GM23338 (cell line): ENCODE measurements around the gene RXRA. TPM values are rescaled to one million over a fixed set of nuclear protein-coding genes. Genes with fewer than 3 reads are reported as not detected.

Experiments
- ATAC-seq: fragments of 200-7000 bp; cut with Tn5 transposase; 3 replicates; pipeline ENCODE4 v1.9.1; 2020
- DNase-seq: peaks from one replicate; pipeline ENCODE4 v3.0.0-alpha.2; 2015; ENCODE audit warnings: low spot score
- H2AFZ ChIP-seq: fragments of 200-600 bp; sonication (generic); 2 replicates; pipeline ENCODE4 v1.8.0; 2016; ENCODE audit warnings: antibody characterized with exemption, mild to moderate bottlenecking, moderate library complexity
- H3F3A ChIP-seq: fragments of 200-600 bp; sonication (generic); replicated peaks from 2 replicates; pipeline ENCODE4 v1.8.0; 2017; ENCODE audit warnings: antibody characterized with exemption, mixed run types, low read depth
- H3K27ac ChIP-seq: fragments of 200-600 bp; sonication (generic); 2 replicates; pipeline ENCODE4 v1.6.1; 2016; ENCODE audit warnings: low read depth
- H3K27me3 ChIP-seq: fragments of 200-600 bp; sonication (generic); 2 replicates; pipeline ENCODE4 v1.8.0; 2016; ENCODE audit warnings: mild to moderate bottlenecking, mixed run types, moderate library complexity; ENCODE audit not compliant: insufficient read depth
- H3K36me3 ChIP-seq: fragments of 200-600 bp; sonication (generic); 2 replicates; pipeline ENCODE4 v1.8.0; 2016; ENCODE audit warnings: mild to moderate bottlenecking; ENCODE audit not compliant: insufficient read depth
- H3K4me1 ChIP-seq: fragments of 200-600 bp; sonication (generic); 2 replicates; pipeline ENCODE4 v1.8.0; 2016; ENCODE audit warnings: mild to moderate bottlenecking, moderate library complexity; ENCODE audit not compliant: insufficient read depth
- H3K4me2 ChIP-seq: fragments of 200-600 bp; sonication (generic); 2 replicates; pipeline ENCODE4 v1.7.1; 2017; ENCODE audit warnings: mixed run types
- H3K4me3 ChIP-seq: fragments of 200-600 bp; sonication (generic); 2 replicates; pipeline ENCODE4 v1.6.1; 2016; ENCODE audit warnings: mixed run types
- H3K79me2 ChIP-seq: fragments of 200-600 bp; sonication (generic); replicated peaks from 2 replicates; pipeline ENCODE4 v1.8.0; 2017; ENCODE audit warnings: mild to moderate bottlenecking; ENCODE audit not compliant: insufficient read depth
- H3K9me2 ChIP-seq: fragments of 200-600 bp; sonication (generic); 2 replicates; pipeline ENCODE4 v1.8.0; 2017; ENCODE audit not compliant: insufficient read depth
- H4K20me1 ChIP-seq: fragments of 200-600 bp; sonication (generic); replicated peaks from 2 replicates; pipeline ENCODE4 v1.8.0; 2017; ENCODE audit warnings: mild to moderate bottlenecking; ENCODE audit not compliant: insufficient read depth
- H3K27ac Mint-ChIP-seq: 2 replicates; pipeline ENCODE4 v1.8.0; 2020; ENCODE audit warnings: inconsistent platforms, mild to moderate bottlenecking, moderate library complexity, mixed read lengths
- H3K27me3 Mint-ChIP-seq: 3 replicates; pipeline ENCODE4 v1.8.0; 2022; ENCODE audit warnings: low read depth, mild to moderate bottlenecking, moderate library complexity, mixed read lengths, inconsistent platforms; ENCODE audit not compliant: insufficient read depth, poor library complexity
- H3K36me3 Mint-ChIP-seq: 3 replicates; pipeline ENCODE4 v1.8.0; 2021; ENCODE audit warnings: low read depth, mild to moderate bottlenecking, inconsistent platforms, moderate library complexity, mixed read lengths
- H3K4me1 Mint-ChIP-seq: 3 replicates; pipeline ENCODE4 v1.8.0; 2020; ENCODE audit warnings: mild to moderate bottlenecking, inconsistent platforms, mixed read lengths
- H3K4me3 Mint-ChIP-seq: 3 replicates; pipeline ENCODE4 v1.8.0; 2021; ENCODE audit warnings: moderate library complexity, mild to moderate bottlenecking, inconsistent platforms, mixed read lengths
- H3K9me3 Mint-ChIP-seq: 3 replicates; pipeline ENCODE4 v1.8.0; 2020; ENCODE audit warnings: moderate library complexity, mild to moderate bottlenecking, inconsistent platforms, mixed read lengths
- CTCF ChIP-seq, 2 experiments: fragments of 200-600 bp in 1 of 2; sonication (generic) in 1 of 2; conservative IDR thresholded peaks; 2 replicates each; pipeline versions ENCODE4 v1.5.1 to v1.6.1; 2016 to 2017; ENCODE audit warnings: antibody characterized with exemption in 2 of 2, low read depth in 2 of 2, mild to moderate bottlenecking in 2 of 2, moderate library complexity in 1 of 2
- EZH2phosphoT487 ChIP-seq: fragments of 200-600 bp; sonication (generic); IDR thresholded peaks from one replicate; pipeline ENCODE4 v1.8.1; 2018; ENCODE audit warnings: antibody characterized with exemption; ENCODE audit not compliant: unreplicated experiment
- REST ChIP-seq: IDR thresholded peaks from one replicate; pipeline ENCODE4 v1.6.1; 2018; ENCODE audit warnings: antibody characterized with exemption; ENCODE audit not compliant: unreplicated experiment
- STAT1 ChIP-seq: IDR thresholded peaks from one replicate; pipeline ENCODE4 v1.6.1; 2016; ENCODE audit warnings: antibody characterized with exemption; ENCODE audit not compliant: unreplicated experiment
- ZNF114 ChIP-seq: fragments of 250-450 bp; sonication (Bioruptor Pico); IDR thresholded peaks from 2 replicates; pipeline ENCODE4 v1.5.0; 2020; ENCODE audit warnings: mild to moderate bottlenecking, moderate library complexity
- ZNF331 ChIP-seq: fragments of 250-450 bp; sonication (Bioruptor Pico); IDR thresholded peaks from 2 replicates; pipeline ENCODE4 v1.5.0; 2020; ENCODE audit warnings: low read depth, mild to moderate bottlenecking, moderate library complexity
- ZNF462 ChIP-seq: fragments of 250-450 bp; sonication (Bioruptor Pico); IDR thresholded peaks from 2 replicates; pipeline ENCODE4 v1.5.0; 2020; ENCODE audit warnings: mild to moderate bottlenecking, moderate library complexity
- polyA plus RNA-seq: library from polyadenylated mRNA; unstranded; fragments of >200 nt; fragmentation: Nextera tagmentation; extraction: Ambion mirVana; gene quantifications from 2 replicates; pipeline ENCODE4 v1.2.1, GENCODE V29; 2016
- total RNA-seq: library from RNA; depleted of rRNA; stranded (reverse); fragments of >200 nt; shearing (Covaris generic); gene quantifications from 2 replicates; pipeline ENCODE4 v1.2.3, GENCODE V29; 2014

The RXRA gene
- total and polyA plus RNA-seq, 2 experiments from 2014 or later, result 4.9 to 17.9 TPM

GRCh38 chr9:134390947-134391318 lies 64.7 kb downstream of the RXRA start (continued):
- TF ChIP-seq CTCF (conservative IDR thresholded peaks at IDR 0.05; ENCODE audit: low read depth in 2 of 2) (no peak), ZNF114 (CRISPR knock-in tag) (no peak), EZH2phosphoT487 (no peak), ZNF331 (CRISPR knock-in tag) (no peak), STAT1 (no peak), REST (no peak)

- Histone ChIP-seq H3K36me3 (no peaks in the 10 kb centered on the region), H3K9me2 (no peaks in the 10 kb centered on the region), H3K79me2 (peaks cover 45% of the 10 kb centered on the region), H3K27ac (no peak overlapping the region), H3K4me3 (no peak overlapping the region), H3F3A (no peaks in the 10 kb centered on the region), H4K20me1 (peaks cover 6% of the 10 kb centered on the region; the same call in 1 of the 2 replicates), H2AFZ (no peak overlapping the region), H3K27me3 (no peaks in the 10 kb centered on the region), H3K4me1 (no peaks in the 10 kb centered on the region), H3K4me2 (no peak overlapping the region)
- H3K9me3 Mint-ChIP-seq, result peaks cover 4% of the 10 kb centered on the region; the same call in 2 of the 3 replicates
- H3K27me3 Mint-ChIP-seq, result peaks cover 4% of the 10 kb centered on the region
- peaks cover 2% of the 10 kb centered on the region for H3K4me1 Mint-ChIP-seq
- no peaks in the 10 kb centered on the region for H3K36me3 Mint-ChIP-seq
- H3K4me3 Mint-ChIP-seq, result no peak overlapping the region
- ATAC-seq (no peak), DNase-seq (no peak)
- no peak overlapping the region for H3K27ac Mint-ChIP-seq
- TF ChIP-seq ZNF462, result no peak
- no peak for TF ChIP-seq ZNF114 (CRISPR knock-in tag)
- TF ChIP-seq REST, result no peak
Measured at GRCh38 chr9:134391319-134392231, 65.3 kb downstream of the RXRA start.
